HepG2 (cell line): ENCODE results near the gene ANO1. TPM values are rescaled to one million over a fixed set of nuclear protein-coding genes. Genes with fewer than 3 reads are reported as not detected.

Experiments used
- ATAC-seq: fragments of 200-7000 bp; cut with Tn5 transposase; 3 replicates; pipeline ENCODE4 v1.9.1; 2020; ENCODE audit warnings: mild to moderate bottlenecking, moderate library complexity
- BruUV-seq: library from RNA; stranded (reverse); fragments of 400-500 nt; replicated peaks from 2 replicates; lab custom pipeline; 2021; lab: Mats Ljungman, UMichigan
- CTCF ChIA-PET: fragments of 300-600 bp; formaldehyde crosslinking; extraction: SDS; loops from one replicate; lab custom pipeline; 2021; ENCODE audit warnings: low total read pairs, inconsistent platforms, low intra/inter-chr PET ratio; lab: Yijun Ruan, JAX
- POLR2A ChIA-PET: fragments of 350-600 bp; sonication (Branson Sonifier 250); formaldehyde crosslinking; loops from one replicate; lab custom pipeline; 2020; ENCODE audit warnings: antibody characterized with exemption, inconsistent platforms; lab: Yijun Ruan, JAX
- DNase-seq: peaks from one replicate; pipeline ENCODE4 v3.0.0-alpha.2; 2015; ENCODE audit warnings: low spot score
- FAIRE-seq: peaks from 3 replicates; lab custom pipeline; 2011; peaks lifted over from hg19 to GRCh38; lab: Jason Lieb, UNC
- H2AFZ ChIP-seq: one replicate; pipeline ENCODE4 v1.6.1; 2011; ENCODE audit warnings: low read length, inconsistent platforms
- H3K27ac ChIP-seq: fragments of 300-600 bp; 3 replicates; pipeline ENCODE4 v1.8.0; 2011; ENCODE audit warnings: mixed run types, mild to moderate bottlenecking, mixed read lengths, low read length, inconsistent platforms; ENCODE audit not compliant: insufficient read depth; ENCODE audit errors: extremely low read length
- H3K27me3 ChIP-seq, 2 experiments: fragments of 200-600 bp in 1 of 2; 2 replicates in 1 of 2; 3 replicates in 1 of 2; pipeline versions ENCODE4 v1.6.0 to v1.8.0; 2011; ENCODE audit warnings: low read length in 2 of 2, mild to moderate bottlenecking in 2 of 2, moderate library complexity in 2 of 2, inconsistent platforms in 1 of 2; ENCODE audit not compliant: insufficient read depth in 2 of 2, control insufficient read depth in 1 of 2
- H3K36me3 ChIP-seq, 2 experiments: fragments of 200-600 bp in 1 of 2; replicated peaks in 1 of 2; 2 replicates in 1 of 2; 3 replicates in 1 of 2; pipeline versions ENCODE4 v1.5.1 to v1.8.0; 2011; ENCODE audit warnings: low read length in 2 of 2, inconsistent platforms in 1 of 2; ENCODE audit not compliant: insufficient read depth in 2 of 2, control insufficient read depth in 1 of 2
- H3K4me1 ChIP-seq: 2 replicates; pipeline ENCODE4 v1.5.1; 2012; ENCODE audit warnings: low read length, inconsistent platforms; ENCODE audit not compliant: insufficient read depth
- H3K4me2 ChIP-seq: 2 replicates; pipeline ENCODE4 v1.6.0; 2011; ENCODE audit warnings: low read depth, low read length, inconsistent platforms
- H3K4me3 ChIP-seq, 3 experiments: fragments of 200-600 bp in 1 of 3; sonication (generic), shearing (Covaris generic) in 1 of 3; replicated peaks in 1 of 3; 2 replicates each; pipeline ENCODE4 v1.5.1; 2011 to 2016; ENCODE audit warnings: low read length in 3 of 3, inconsistent platforms in 2 of 3, low read depth in 2 of 3, mild to moderate bottlenecking in 2 of 3, control low read depth in 1 of 3, mixed read lengths in 1 of 3; ENCODE audit not compliant: insufficient read depth in 1 of 3
- H3K79me2 ChIP-seq: one replicate; pipeline ENCODE4 v1.6.1; 2011; ENCODE audit warnings: low read length, inconsistent platforms; ENCODE audit not compliant: insufficient read depth
- H3K9ac ChIP-seq: 2 replicates; pipeline ENCODE4 v1.6.0; 2011; ENCODE audit warnings: mild to moderate bottlenecking, low read depth, low read length, inconsistent platforms; ENCODE audit not compliant: insufficient read depth
- H3K9me3 ChIP-seq: 2 replicates; pipeline ENCODE4 v1.5.1; 2012; ENCODE audit warnings: mild to moderate bottlenecking, low read length
- H4K20me1 ChIP-seq: 2 replicates; pipeline ENCODE4 v1.6.0; 2011; ENCODE audit warnings: inconsistent platforms, mild to moderate bottlenecking, low read length, moderate library complexity; ENCODE audit not compliant: insufficient read depth
- GLI4 ChIP-seq: sonication (generic); formaldehyde crosslinking; IDR thresholded peaks from 2 replicates; pipeline ENCODE4 v1.5.1; 2020; ENCODE audit warnings: missing genetic modification reagents, mild to moderate bottlenecking, moderate library complexity, borderline replicate concordance
- SALL1 ChIP-seq: sonication (generic); formaldehyde crosslinking; IDR thresholded peaks from 2 replicates; pipeline ENCODE4 v1.8.0; 2022; ENCODE audit warnings: mild to moderate bottlenecking, missing genetic modification reagents
- ZNF280D ChIP-seq: sonication (generic); formaldehyde crosslinking; IDR thresholded peaks from 2 replicates; pipeline ENCODE4 v1.5.1; 2020; ENCODE audit warnings: mild to moderate bottlenecking, missing genetic modification reagents
- ZNF350 ChIP-seq: sonication (generic); formaldehyde crosslinking; IDR thresholded peaks from 2 replicates; pipeline ENCODE4 v1.4.0; 2020; ENCODE audit warnings: mild to moderate bottlenecking, low read depth, missing genetic modification reagents, borderline replicate concordance
- ZNF576 ChIP-seq: sonication (generic); formaldehyde crosslinking; IDR thresholded peaks from 2 replicates; pipeline ENCODE4 v1.4.0; 2020; ENCODE audit warnings: mild to moderate bottlenecking, missing genetic modification reagents
- WGBS: methylation state at CpG from one replicate; pipeline ENCODE4 v1.1.6; 2017; ENCODE audit warnings: low lambda C conversion rate; 5-methylcytosine and 5-hydroxymethylcytosine counted together
- in situ Hi-C: cut with HindIII; loops from 2 replicates; pipeline ENCODE4 v1.10.0; 2017; ENCODE audit warnings: low pct_unique_long_range_greater_than_20kb; ENCODE audit not compliant: extremely low pct_ligation_motif_present
- intact Hi-C: fragments of 100-400 bp; cut with micrococcal nuclease; formaldehyde crosslinking; loops from one replicate; pipeline ENCODE4 v1.10.0; 2022; ENCODE audit not compliant: unreplicated experiment
- polyA plus RNA-seq, 8 experiments: library from polyadenylated mRNA; depleted of rRNA in 3 of 8; stranded (reverse) in 7 of 8; unstranded in 1 of 8; fragments of >200 nt; fragmentation: Illumina TruSeq in 4 of 8; extraction: Trizol in 4 of 8; gene quantifications; 2 replicates each; pipeline versions ENCODE4 v1.2.1 to v1.2.3, GENCODE V29; 2011 to 2016; ENCODE audit warnings: low read depth in 4 of 8, missing spikeins in 1 of 8, mixed read lengths in 1 of 8; ENCODE audit not compliant: insufficient read depth in 1 of 8
- total RNA-seq, 5 experiments: library from RNA; depleted of rRNA; stranded (reverse); fragments of >200 nt; fragmentation: Illumina TruSeq; extraction: Trizol; gene quantifications; 2 replicates each; pipeline ENCODE4 v1.2.3, GENCODE V29; 2016; ENCODE audit warnings: low read depth in 1 of 5

The ANO1 gene
- total and polyA plus RNA-seq, 2 of the 13 experiments (the other 11 are each of a cell fraction or from before 2014, with no cell fraction given) = not detected

GRCh38 chr11:70201882-70202861, 124.1 kb downstream of the ANO1 start:
- Histone ChIP-seq H3K27me3 (no peaks in the 10 kb centered on the region; a peak in 1 of 5 replicates), H3K36me3 (peaks cover 7 to 17% of the 10 kb centered on the region in 2 experiments; a peak in 4 of 5 replicates), H4K20me1 (peaks cover 15% of the 10 kb centered on the region; the same call in 1 of the 2 replicates), H2AFZ (no peak overlapping the region), H3K9me3 (peaks cover 11% of the 10 kb centered on the region), H3K4me1 (peaks cover 19% of the 10 kb centered on the region), H3K4me3 (peak overlapping the region in 2 of 3 experiments; percentile 38 to 84; a peak in 2 of 6 replicates), H3K9ac (peak overlapping the region; percentile 97), H3K4me2 (peak overlapping the region; percentile 91), H3K79me2 (peaks cover 20% of the 10 kb centered on the region), H3K27ac (no peak overlapping the region)
- no peak for DNase-seq
- intact Hi-C loops = loop anchor here (10.0 kb wide), 1 partner anchor 73 kb away; the partner anchor contains the start of gene PPFIA1
- in situ Hi-C loops = no loop called here
- ATAC-seq = no peak
- WGBS = 83% methylated on average over 29 of the region's 29 CpGs
- POLR2A ChIA-PET = interaction anchor here (1.3 to 2.7 kb wide), 2 partner anchors 10 to 197 kb away, joined by 3 to 14 read pairs; no protein-coding TSS in a partner anchor
- no peak for FAIRE-seq
- CTCF ChIA-PET = no interaction called here
- TF ChIP-seq ZNF576 (no peak), ZNF350 (CRISPR knock-in tag) (no peak), GLI4 (CRISPR knock-in tag) (no peak), ZNF280D (no peak), SALL1 (CRISPR knock-in tag) (no peak)
- no TSS peak for BruUV-seq
